CD14-positive monocyte (primary cell): ENCODE results near the gene MACROD2. TPM values are rescaled to one million over a fixed set of nuclear protein-coding genes. Genes with fewer than 3 reads are reported as not detected.

Experiments used
- DNase-seq, 3 donors: peaks; one replicate each; pipeline ENCODE4 v3.0.0-alpha.2; 2011 to 2022
- H2AFZ ChIP-seq: 2 replicates; pipeline ENCODE4 v1.6.0; 2012; ENCODE audit warnings: mild to moderate bottlenecking, low read depth, low read length, inconsistent platforms; ENCODE audit not compliant: insufficient read depth, poor library complexity, severe bottlenecking
- H3K27ac ChIP-seq, 2 donors: 1 replicate in 1 of 2; 2 replicates in 1 of 2; pipeline ENCODE4 v1.5.1; 2012 to 2013; ENCODE audit warnings: low read length in 2 of 2, control low read depth in 1 of 2, inconsistent platforms in 1 of 2, low read depth in 1 of 2, mild to moderate bottlenecking in 1 of 2
- H3K27me3 ChIP-seq, 2 donors: one replicate each; pipeline versions ENCODE4 v1.6.0 to v1.6.1; 2011 to 2013; ENCODE audit warnings: low read length in 2 of 2; ENCODE audit not compliant: control insufficient read depth in 2 of 2, insufficient read depth in 2 of 2
- H3K36me3 ChIP-seq, 2 donors: replicated peaks in 1 of 2; 1 replicate in 1 of 2; 2 replicates in 1 of 2; pipeline versions ENCODE4 v1.5.1 to v1.6.1; 2012 to 2013; ENCODE audit warnings: low read length in 2 of 2, control low read depth in 1 of 2, inconsistent platforms in 1 of 2, mild to moderate bottlenecking in 1 of 2; ENCODE audit not compliant: insufficient read depth in 2 of 2, control insufficient read depth in 1 of 2
- H3K4me1 ChIP-seq, 2 donors: 1 replicate in 1 of 2; 2 replicates in 1 of 2; pipeline versions ENCODE4 v1.5.1 to v1.6.1; 2012 to 2013; ENCODE audit warnings: low read length in 2 of 2, control low read depth in 1 of 2, inconsistent platforms in 1 of 2, mild to moderate bottlenecking in 1 of 2, moderate library complexity in 1 of 2; ENCODE audit not compliant: insufficient read depth in 2 of 2, control insufficient read depth in 1 of 2
- H3K4me2 ChIP-seq: replicated peaks from 2 replicates; pipeline ENCODE3; 2012; ENCODE audit warnings: low read length, moderate library complexity, mild to moderate bottlenecking; ENCODE audit not compliant: poor library complexity, severe bottlenecking; ENCODE audit errors: extremely low read depth
- H3K4me3 ChIP-seq, 3 experiments: fragments of 200-600 bp in 1 of 3; sonication (generic) in 1 of 3; replicated peaks in 1 of 3; 1 replicate in 2 of 3; 2 replicates in 1 of 3; pipeline ENCODE4 v1.5.1; 2011 to 2013; ENCODE audit warnings: low read length in 3 of 3, mild to moderate bottlenecking in 3 of 3, control low read depth in 2 of 3, low read depth in 2 of 3, inconsistent platforms in 1 of 3, moderate library complexity in 1 of 3
- H3K79me2 ChIP-seq: 2 replicates; pipeline ENCODE4 v1.6.0; 2012; ENCODE audit warnings: mild to moderate bottlenecking, control low read depth, inconsistent platforms, low read length, moderate library complexity; ENCODE audit not compliant: insufficient read depth
- H3K9ac ChIP-seq: 2 replicates; pipeline ENCODE4 v1.6.0; 2017; ENCODE audit warnings: low read length, mild to moderate bottlenecking; ENCODE audit not compliant: insufficient read depth, poor library complexity, severe bottlenecking
- H3K9me3 ChIP-seq, 2 donors: replicated peaks in 1 of 2; 1 replicate in 1 of 2; 2 replicates in 1 of 2; pipeline versions ENCODE4 v1.5.1 to v1.6.1; 2012 to 2013; ENCODE audit warnings: low read length in 2 of 2, control low read depth in 1 of 2; ENCODE audit not compliant: control insufficient read depth in 1 of 2, insufficient read depth in 1 of 2
- H4K20me1 ChIP-seq: 2 replicates; pipeline ENCODE4 v1.6.0; 2012; ENCODE audit warnings: mild to moderate bottlenecking, low read length, control low read depth, moderate library complexity; ENCODE audit not compliant: insufficient read depth
- H3K27ac Mint-ChIP-seq, 7 donors: one replicate each; pipeline ENCODE4 v1.8.0; 2020; ENCODE audit warnings: mild to moderate bottlenecking in 7 of 7, mixed read lengths in 7 of 7, moderate library complexity in 6 of 7, inconsistent platforms in 2 of 7
- H3K27me3 Mint-ChIP-seq, 3 donors: one replicate each; pipeline ENCODE4 v1.8.0; 2021 to 2022; ENCODE audit warnings: low read depth in 3 of 3, mild to moderate bottlenecking in 3 of 3, mixed read lengths in 3 of 3, moderate library complexity in 3 of 3, inconsistent platforms in 1 of 3
- H3K36me3 Mint-ChIP-seq, 2 donors: one replicate each; pipeline ENCODE4 v1.8.0; 2020; ENCODE audit warnings: mixed read lengths in 2 of 2, inconsistent platforms in 1 of 2, mild to moderate bottlenecking in 1 of 2
- H3K4me1 Mint-ChIP-seq: one replicate; pipeline ENCODE4 v1.8.0; 2020; ENCODE audit warnings: mild to moderate bottlenecking, mixed read lengths
- H3K4me3 Mint-ChIP-seq, 2 donors: one replicate each; pipeline ENCODE4 v1.8.0; 2020; ENCODE audit warnings: mild to moderate bottlenecking in 2 of 2, mixed read lengths in 2 of 2, moderate library complexity in 1 of 2
- H3K9me3 Mint-ChIP-seq, 7 donors: one replicate each; pipeline ENCODE4 v1.8.0; 2020 to 2022; ENCODE audit warnings: mixed read lengths in 7 of 7, mild to moderate bottlenecking in 6 of 7, moderate library complexity in 6 of 7, inconsistent platforms in 2 of 7
- WGBS: methylation state at CpG from one replicate; pipeline ENCODE4 v1.1.5; 2013; ENCODE audit warnings: missing lambda C conversion rate; ENCODE audit not compliant: insufficient coverage; 5-methylcytosine and 5-hydroxymethylcytosine counted together
- intact Hi-C, 2 donors: fragments of 100-400 bp; cut with micrococcal nuclease; formaldehyde crosslinking; loops; one replicate each; pipeline versions ENCODE4 v1.15.0 to v1.15.1; 2023
- polyA plus RNA-seq, 3 donors: library from polyadenylated mRNA; depleted of rRNA in 1 of 3; unstranded in 2 of 3; stranded (reverse) in 1 of 3; fragments of 300-500 nt in 2 of 3; fragments of >200 nt in 1 of 3; fragmentation: Illumina TruSeq in 2 of 3; gene quantifications; 1 replicate in 2 of 3; 2 replicates in 1 of 3; pipeline ENCODE4 v1.2.3, GENCODE V29; 2012 to 2021
- TF ChIP-seq, protein P1 (sequence below): fragments of 200-600 bp; IDR thresholded peaks from one replicate; pipeline ENCODE4 v1.8.0; 2022; ENCODE audit warnings: antibody characterized with exemption, mild to moderate bottlenecking

MACROD2 gene
- polyA plus RNA-seq, 3 donors: 0.23 TPM; not detected in 2

GRCh38 chr20:15965165-15965564, 1969.8 kb downstream of the MACROD2 start:
- intact Hi-C loops: no loop called here

DNA sequence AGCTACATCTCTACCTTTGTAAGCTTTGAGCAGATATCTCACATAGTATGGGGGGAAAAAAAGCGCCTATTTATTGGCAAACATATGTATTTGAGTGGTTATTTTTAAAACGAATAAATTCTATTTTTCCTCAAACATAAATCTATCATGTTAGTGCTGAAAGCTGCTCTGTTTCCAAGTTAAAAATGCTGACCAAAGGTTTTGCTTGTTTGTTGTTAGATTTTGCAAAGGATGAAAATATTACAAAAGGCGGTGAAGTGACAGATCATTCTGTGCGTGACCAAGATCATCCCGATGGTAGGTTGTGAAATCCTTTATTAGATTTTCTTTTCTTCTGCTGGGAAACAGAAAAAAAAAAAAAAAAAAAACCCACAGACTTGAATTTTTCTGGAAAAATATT, 1972.0 kb downstream of the MACROD2 start:
- Mint-ChIP-seq H3K4me1 (no peaks in the 10 kb centered on the region), H3K36me3 (no peaks in the 10 kb centered on the region), H3K9me3 (peaks cover 3 to 14% (median 11%) of the 10 kb centered on the region in 7 donors), H3K4me3 (no peak overlapping the region), H3K27me3 (peaks cover 0 to 4% (median 0%) of the 10 kb centered on the region in 3 donors), H3K27ac (no peak overlapping the region)
- no peaks in the 10 kb centered on the region for H4K20me1 ChIP-seq
- no peak overlapping the region for H3K4me3 ChIP-seq
- H2AFZ ChIP-seq: no peak overlapping the region
- no peak overlapping the region for H3K4me2 ChIP-seq
- no peaks in the 10 kb centered on the region for H3K36me3 ChIP-seq
- H3K27me3 ChIP-seq: no peaks in the 10 kb centered on the region
- H3K27ac ChIP-seq: no peak overlapping the region
- H3K4me1 ChIP-seq: no peaks in the 10 kb centered on the region
- peaks cover 0 to 5% of the 10 kb centered on the region in 2 donors for H3K9me3 ChIP-seq
- H3K79me2 ChIP-seq: no peaks in the 10 kb centered on the region
- H3K9ac ChIP-seq: no peak overlapping the region
- intact Hi-C loops: no loop called here
- no peak for DNase-seq
- TF ChIP-seq, protein P1, sequence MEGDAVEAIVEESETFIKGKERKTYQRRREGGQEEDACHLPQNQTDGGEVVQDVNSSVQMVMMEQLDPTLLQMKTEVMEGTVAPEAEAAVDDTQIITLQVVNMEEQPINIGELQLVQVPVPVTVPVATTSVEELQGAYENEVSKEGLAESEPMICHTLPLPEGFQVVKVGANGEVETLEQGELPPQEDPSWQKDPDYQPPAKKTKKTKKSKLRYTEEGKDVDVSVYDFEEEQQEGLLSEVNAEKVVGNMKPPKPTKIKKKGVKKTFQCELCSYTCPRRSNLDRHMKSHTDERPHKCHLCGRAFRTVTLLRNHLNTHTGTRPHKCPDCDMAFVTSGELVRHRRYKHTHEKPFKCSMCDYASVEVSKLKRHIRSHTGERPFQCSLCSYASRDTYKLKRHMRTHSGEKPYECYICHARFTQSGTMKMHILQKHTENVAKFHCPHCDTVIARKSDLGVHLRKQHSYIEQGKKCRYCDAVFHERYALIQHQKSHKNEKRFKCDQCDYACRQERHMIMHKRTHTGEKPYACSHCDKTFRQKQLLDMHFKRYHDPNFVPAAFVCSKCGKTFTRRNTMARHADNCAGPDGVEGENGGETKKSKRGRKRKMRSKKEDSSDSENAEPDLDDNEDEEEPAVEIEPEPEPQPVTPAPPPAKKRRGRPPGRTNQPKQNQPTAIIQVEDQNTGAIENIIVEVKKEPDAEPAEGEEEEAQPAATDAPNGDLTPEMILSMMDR: no peak
- WGBS: no CpG with 5 or more reads among the region's 5 CpGs

More at GRCh38 chr20:15965165-15965564, 1969.8 kb downstream of the MACROD2 start:
- Mint-ChIP-seq H3K4me3 (no peak overlapping the region), H3K27me3 (peaks cover 0 to 4% (median 0%) of the 10 kb centered on the region in 3 donors), H3K27ac (no peak overlapping the region), H3K9me3 (peaks cover 0 to 7% (median 3%) of the 10 kb centered on the region in 7 donors), H3K36me3 (no peaks in the 10 kb centered on the region), H3K4me1 (no peaks in the 10 kb centered on the region)
- WGBS: no CpG with 5 or more reads among the region's 4 CpGs
- H3K36me3 ChIP-seq: no peaks in the 10 kb centered on the region
- H3K4me2 ChIP-seq: no peak overlapping the region
- no peaks in the 10 kb centered on the region for H3K79me2 ChIP-seq
- H3K4me1 ChIP-seq: no peaks in the 10 kb centered on the region
- H3K9ac ChIP-seq: no peak overlapping the region
- H3K4me3 ChIP-seq: no peak overlapping the region
- H3K27me3 ChIP-seq: no peaks in the 10 kb centered on the region
- H2AFZ ChIP-seq: no peak overlapping the region
- no peaks in the 10 kb centered on the region for H4K20me1 ChIP-seq
- TF ChIP-seq, protein P1: no peak
- DNase-seq: no peak
- H3K27ac ChIP-seq: no peak overlapping the region
- peaks cover under 1 to 7% of the 10 kb centered on the region in 2 donors for H3K9me3 ChIP-seq
